CD4-positive, alpha-beta T cell treated with Interleukin-2 at 100 ng/mL for 4 hours (primary cell): ENCODE measurements around the gene POM121L2.
A peak's percentile ranks its signal among the peaks of the same experiment; 100 is the strongest.

ENCODE experiments used
- DNase-seq: peaks from one replicate; pipeline ENCODE4 v3.0.0-alpha.2; 2020; ENCODE audit warnings: low spot score

Gene POM121L2

GRCh38 chr6:27312146-27312949, at the start of gene POM121L2:
TSS of gene POM121L2 (minus strand) at chr6:27312273. CDS start at chr6:27312170, 103 bp downstream.
- DNase-seq = peak; percentile 67

DNA sequence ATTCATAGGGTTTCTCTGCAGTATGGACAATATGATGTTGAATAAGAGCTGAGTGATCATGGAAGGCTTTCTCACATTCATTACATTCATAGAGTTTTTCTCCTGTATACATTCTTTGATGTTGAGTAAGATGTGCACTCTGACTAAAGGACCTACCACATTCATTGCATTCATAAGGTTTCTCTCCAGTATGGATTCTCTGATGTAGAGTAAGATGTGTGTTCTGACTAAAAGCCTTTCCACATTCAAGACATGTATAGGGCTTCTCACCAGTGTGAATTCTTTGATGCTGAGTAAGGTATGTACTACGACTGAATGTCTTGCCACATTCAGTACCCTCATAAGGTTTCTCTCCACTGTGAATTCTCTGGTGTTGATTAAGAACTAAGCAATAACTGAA, 47.2 kb upstream of the POM121L2 start:
- no peak for DNase-seq

DNA sequence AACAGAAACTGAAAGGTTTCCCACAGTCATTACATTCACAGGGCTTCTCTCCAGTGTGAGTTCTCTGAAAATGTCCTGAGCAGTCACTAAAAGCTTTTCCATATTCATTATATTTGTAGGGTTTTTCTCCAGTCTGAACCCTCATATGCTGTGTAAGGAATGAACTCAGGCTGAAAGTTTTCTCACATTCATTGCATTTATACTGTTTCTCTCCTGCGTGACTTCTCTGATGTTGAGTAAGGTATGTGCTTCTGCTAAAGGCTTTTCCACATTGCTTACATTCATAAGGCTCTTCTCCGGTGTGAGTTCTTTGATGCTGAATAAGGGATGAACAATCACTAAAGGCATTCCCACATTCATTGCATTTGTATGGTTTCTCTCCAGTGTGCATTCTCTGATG, 46.7 kb upstream of the POM121L2 start:
- no peak for DNase-seq

DNA sequence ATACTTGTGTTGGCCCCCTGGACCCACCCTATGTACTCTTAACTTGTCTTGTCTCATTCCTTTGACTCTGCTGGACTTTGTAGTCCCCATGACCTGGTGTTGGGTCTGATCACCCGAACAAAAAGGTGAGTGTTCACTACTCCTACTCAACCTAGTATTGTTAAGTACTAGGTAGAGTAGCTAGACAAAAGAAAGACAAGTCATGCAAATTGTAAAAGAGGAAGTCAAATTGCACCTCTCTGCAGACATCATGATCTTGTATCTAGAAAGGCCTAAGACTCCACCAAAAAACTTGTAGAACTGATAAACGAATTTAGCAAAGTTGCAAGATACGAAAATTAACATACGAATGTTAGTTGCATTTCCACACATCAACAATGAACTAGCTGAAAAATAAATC, 40.8 kb upstream of the POM121L2 start:
- DNase-seq = no peak

DNA sequence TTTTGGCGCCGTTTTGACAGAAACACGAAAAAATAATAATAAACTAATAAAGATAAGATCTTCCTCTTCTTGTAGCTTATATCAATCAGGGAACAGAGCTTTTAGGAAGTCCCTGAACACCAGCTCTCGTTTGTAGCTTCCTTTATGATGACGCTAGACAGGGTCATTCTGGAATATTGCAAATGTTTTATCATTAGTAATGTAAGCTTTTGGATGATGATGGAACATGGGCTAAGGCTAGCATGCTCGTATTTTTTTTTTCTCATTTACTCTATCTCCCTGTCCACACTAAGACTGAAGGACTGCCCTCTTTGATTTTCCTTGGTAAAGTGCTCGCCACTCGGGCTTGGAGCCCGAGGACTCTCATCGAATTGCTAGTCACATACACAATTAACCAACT, 22.1 kb upstream of the POM121L2 start:
- no peak for DNase-seq

DNA sequence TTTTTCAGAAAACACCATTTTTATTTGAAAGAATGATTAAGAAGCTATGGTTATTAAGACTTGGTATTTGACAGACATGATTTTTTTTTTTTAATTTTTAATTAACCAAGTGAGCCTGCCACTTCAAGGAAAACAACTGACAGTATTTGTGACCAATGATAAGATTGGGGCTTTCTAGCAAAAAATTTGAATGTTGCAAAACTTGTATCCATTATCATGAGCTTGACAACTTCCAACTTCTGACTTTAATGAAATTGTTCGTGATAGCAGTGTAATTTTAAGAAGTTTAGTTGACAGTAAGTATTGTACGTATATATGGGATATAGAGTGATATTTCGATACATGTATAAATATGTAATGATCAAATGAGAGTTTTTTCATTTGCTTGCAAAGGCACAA, 21.6 kb upstream of the POM121L2 start:
- DNase-seq = no peak

DNA sequence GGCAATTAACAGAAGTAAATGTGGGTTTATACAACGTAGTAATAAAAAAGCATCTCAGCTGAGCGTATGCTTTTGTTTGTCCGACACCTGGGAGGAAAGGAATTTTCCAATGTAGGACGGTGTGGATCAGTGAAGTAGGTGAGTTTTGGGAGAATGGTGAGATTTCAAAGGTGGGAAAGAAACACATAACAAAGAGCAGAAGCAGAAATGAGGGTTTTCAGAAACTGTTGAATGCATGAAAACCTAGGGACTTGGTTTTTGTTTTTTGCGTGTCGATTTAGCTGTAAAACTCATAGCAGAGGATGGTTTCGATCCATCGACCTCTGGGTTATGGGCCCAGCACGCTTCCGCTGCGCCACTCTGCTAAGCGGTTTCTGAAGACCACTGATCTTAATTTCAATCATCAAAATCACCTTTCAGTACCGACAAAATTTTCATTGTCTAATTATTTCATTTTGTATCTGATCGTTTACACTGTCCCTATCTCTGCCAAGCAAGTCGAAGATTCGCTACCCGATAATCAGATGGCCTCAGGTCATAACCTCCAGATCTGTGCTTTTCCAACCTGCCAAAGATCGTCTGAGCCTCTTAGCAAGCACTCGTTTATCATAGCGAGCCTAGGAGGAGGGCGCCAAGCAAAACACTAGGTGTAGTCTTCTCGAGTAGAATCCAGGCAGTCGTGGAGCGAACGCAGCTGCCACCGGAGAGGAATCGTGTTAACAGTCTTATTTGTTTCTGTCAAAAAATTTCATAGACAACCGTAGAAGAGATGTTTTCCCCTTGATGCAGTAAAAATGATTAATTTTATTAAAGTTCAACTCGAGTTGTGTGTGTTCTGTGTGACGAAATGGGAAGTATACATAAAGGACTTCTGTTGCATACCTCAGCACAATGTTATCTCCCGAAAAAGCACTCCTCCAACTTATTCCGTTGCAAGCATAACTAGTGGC, 20.9 kb upstream of the POM121L2 start:
- peak; percentile 33 for DNase-seq

DNA sequence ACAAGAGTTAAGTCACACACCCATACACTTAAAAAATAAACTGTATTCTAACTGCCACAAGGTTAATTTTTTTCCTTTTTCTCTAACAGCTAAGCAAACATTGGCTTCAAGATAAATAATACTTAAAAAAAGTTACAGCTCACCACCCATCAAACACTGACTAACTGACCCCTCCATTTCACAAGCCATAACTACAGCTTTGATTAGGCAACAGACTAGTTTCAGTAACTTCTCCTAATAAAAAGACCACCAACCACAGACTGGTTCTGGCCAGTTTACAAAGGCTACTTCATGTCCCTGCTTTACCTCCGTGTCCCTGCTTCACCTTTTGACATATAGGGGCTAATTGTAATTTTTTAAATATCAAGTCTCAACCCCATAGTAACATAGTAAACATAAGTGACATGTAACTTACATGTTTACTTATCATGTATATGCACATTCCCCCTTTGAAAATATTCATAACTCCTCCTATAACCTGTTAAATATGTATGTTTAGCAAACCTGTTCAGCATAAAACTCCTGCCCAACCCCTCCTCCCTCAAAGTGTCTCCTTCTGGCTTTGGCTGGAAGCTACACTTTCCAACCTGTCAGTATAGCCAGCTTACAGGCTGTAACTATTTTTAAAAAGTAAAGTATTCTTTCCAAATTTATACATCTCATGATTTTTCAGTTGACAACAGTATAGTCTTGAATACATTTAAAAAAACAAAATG, 15.1 kb upstream of the POM121L2 start:
- DNase-seq = no peak

DNA sequence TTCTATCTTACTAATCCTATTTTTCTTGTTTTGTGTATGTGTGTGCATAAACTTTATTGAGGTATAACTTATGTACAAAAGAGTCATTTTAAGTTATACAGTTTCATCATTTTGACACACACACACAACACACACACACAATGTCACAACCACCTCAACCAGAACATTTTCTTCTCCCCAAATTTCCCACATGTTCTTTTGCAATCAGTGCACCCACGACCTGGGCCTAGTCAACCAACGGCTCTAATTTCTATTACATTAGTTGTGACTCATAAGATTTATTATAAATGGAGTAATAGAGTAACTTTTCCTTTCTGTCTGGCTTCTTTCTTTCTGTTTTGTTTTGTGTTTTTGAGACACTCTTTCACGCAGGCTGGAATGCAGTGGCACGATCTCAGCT, 9.8 kb upstream of the POM121L2 start:
- no peak for DNase-seq

- DNase-seq = no peak
These were observed 9.3 kb upstream of the POM121L2 start for GRCh38 chr6:27321370-27321769.

DNA sequence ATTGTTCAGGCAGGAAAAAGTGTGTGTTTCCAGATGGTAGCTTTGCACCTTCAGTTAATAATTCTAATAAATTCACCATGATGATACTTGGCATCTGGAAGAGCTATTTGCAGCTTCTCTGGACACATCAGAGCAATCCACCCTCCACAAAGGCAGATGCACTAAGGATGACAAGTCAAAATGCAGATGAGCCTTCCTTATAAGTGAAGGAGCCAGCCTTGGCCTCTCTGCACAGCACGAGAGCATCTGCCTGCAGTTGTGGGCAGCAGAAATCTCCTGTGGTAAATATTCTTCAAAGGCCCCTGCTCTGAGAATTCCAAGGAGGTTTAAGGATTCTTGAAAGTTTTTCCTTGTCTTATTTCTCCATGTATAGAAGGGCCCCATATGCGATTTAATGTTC, 6.9 kb upstream of the POM121L2 start:
- DNase-seq = no peak

GRCh38 chr6:27314046-27314445, 2.0 kb upstream of the POM121L2 start:
- no peak for DNase-seq

DNA sequence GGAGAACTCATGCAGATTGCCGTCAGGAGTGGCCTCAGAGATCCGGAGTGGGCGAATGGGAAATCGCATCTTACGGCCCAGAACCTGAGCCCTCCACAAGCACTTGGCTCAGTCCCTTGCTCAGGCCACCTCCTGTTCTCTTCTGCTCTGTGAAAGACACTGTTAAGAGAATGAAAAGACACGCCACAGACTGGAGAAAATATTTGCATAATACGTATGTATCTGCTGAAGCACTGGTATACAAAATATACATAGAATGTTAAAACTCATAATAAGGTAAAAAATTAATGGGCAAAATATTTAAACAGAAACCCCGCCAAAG, 838 bp upstream of the POM121L2 start:
- no peak for DNase-seq

DNA sequence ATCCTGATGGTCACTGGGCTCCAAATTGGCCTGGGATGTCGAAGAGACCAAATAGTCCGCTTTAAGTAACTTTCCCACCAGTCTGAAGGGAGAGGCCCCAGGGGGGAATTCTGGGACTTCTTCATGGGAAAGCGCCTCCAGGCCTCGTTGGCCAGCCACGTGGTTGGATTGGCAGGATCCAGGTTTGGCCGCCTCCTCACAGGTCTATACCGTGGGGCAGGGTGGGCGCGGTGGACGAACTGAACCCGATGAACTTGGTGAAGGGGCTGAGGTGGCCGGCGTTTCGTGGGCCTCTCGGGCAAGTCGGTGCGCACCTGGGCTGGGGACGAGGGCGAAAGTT, 297 bp downstream of the POM121L2 start:
- DNase-seq = no peak

DNA sequence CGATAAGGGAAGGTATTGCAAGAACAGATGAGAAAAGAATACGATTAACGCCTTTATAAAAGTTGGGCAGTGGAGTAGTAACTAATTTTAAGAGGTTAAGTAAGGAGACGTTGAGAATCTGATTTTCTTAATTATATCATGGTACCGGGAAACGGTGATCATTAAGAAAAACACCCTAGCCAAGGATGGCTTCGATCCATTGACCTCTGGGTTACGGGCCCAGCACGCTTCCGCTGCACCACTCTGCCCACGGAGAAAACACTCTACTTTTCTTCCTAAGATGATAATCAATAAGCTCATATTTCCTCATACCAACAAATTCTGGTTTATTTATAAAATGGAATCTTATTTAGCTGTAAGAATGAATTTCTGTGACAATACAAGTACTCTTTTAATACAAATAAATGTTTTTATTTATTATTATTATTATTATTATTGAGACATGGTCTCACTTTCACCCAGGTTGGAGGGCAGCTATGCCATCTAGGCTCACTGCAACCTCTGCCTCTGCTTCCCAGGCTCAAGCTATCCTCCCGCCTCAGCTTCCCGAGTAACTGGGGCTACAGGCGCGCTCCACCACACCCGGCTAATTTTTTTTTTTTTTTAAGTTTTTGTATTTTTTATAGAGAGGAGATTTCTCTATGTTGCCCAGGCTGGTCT, 8.3 kb downstream of the POM121L2 start:
- no peak for DNase-seq

DNA sequence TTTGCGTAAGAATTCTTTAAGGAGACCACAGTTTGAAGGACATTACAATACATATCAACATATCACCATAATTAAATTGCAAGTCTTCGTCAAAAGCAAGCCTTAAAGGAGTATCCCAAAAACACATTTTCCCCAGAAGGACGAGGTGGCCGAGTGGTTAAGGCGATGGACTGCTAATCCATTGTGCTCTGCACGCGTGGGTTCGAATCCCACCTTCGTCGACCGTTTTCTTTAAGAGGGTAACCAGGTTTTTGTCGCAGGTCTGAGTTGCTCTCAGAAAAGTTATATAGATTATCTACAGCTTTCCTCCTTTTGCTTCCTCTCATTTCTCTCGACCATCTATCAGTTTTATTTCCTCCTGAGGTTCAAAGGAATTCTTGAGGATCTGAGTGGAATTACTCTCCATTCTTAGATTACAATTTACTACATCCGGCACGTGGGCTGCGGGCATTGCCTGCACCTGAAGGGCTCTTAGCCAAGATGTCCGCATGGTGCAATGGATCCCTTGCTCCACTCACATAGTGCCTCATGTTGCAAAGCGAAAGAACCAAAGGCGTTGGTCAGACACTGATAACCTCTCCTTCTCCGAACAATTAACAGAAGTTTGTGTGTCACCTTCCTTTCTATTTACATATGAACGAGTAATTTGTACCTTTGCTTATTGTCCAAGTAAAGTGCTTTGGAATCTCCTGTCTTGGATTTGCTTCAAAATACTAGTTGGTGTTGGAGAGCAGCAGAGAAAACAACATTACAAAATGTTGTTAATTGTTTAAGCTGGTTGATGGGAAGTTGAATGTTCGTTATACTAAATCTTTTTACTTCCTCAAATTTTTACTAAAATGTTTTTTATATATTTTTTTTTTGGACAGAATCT, 14.0 kb downstream of the POM121L2 start:
- DNase-seq = no peak

DNA sequence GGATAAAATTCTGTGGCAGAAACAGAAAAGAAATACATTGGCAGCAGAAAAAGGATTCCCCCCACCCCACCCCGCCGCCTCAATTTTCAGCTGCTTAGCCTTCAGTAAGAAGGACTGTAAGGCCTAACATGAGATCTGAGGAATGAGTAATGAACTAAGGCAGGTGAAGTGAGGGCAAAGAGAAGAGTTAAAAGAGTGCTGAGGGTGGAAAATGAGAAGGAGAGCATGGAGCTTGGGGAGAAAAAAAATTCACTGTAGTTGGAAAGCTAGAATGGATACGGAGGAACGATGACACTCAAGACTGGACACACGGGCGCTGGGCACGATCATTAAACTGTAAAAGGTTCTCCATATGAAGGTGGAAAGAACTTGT, 14.6 kb downstream of the POM121L2 start:
- DNase-seq = no peak

GRCh38 chr6:27296106-27296783, 15.8 kb downstream of the POM121L2 start:
- DNase-seq = no peak

DNA sequence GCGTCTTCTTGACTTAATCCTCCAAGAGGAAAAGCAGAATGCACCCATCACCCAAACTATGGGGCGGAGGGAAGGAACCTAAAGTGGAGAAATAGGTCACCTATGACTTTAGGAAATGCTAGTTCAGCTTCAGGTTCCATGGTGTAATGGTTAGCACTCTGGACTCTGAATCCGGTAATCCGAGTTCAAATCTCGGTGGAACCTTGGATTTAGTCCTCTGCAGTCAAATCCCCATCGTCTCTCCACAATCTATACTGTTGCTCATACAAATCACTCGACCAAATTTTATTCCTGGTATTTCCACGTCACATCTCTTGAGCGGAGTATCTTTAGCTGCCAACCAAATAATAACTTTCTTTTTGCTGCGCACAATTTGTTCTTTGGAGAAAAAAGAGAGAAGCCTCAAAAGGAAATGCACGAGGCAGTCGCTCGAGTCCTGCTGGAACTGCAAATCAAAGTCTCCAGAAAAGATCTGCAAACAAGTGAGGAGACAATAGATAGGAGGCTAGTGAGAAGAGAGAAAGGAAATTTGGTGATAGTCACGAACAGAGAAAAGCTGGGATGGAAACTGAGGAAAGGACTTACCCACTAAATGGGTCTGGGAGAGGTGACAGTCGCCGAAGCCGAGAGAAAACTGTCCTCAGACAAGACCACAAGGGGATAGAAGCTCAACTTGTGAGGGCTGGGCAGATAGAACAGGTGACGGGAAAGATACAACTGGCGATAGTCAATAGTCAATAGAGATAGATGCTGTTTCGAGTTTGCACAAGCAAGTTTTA, 16.6 kb downstream of the POM121L2 start:
- DNase-seq = no peak

GRCh38 chr6:27294409-27294808, 17.7 kb downstream of the POM121L2 start:
- no peak for DNase-seq
